Epidermal melanocyte (primary cell): Measurements from ENCODE around the gene NPEPL1.

Experiments used
- DNase-seq: peaks from one replicate; pipeline ENCODE4 v3.0.0; 2011; ENCODE audit warnings: low spot score; ENCODE audit not compliant: insufficient read length

NPEPL1 gene

DNA sequence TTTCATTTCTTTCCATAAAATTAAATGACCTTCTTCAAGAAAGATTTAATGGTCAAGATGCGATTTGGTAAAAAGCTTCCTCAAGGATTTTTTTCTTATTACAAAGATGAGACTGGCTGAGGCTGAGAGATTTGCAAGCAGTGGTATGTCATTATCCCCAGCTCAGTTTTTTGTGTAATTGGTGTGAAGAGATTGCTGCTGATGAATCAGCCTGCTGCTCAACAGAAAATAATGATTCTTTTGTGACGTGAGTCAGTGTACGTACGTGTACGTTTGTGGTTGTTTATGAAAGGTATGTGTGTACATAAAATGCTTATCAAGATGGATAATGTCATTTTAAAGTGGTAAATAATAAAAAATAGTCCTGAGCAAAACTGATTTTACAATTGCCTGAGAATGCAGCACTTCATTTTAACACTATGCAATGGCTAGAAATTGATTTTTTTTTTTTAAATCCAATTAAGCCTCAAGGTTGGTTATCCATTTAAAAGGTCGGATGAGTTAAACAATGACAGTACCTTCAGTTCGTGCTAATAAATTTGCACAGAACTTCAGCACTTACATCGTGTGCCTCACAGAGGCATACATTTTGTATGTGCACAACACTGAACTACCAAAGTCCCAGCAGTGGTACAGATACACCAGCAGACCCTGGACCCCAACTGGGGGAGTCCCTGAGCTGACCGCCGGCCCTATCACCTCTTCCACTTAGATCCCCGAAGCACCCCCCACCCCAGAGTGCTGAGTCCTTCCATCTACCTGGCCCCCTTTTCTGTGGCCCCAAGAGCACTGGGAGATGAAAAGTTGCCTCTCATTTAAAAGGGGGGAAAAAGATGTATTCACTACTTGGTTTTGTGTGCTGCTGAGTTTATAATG is 9.7 kb upstream of the NPEPL1 start:
- no peak for DNase-seq

DNA sequence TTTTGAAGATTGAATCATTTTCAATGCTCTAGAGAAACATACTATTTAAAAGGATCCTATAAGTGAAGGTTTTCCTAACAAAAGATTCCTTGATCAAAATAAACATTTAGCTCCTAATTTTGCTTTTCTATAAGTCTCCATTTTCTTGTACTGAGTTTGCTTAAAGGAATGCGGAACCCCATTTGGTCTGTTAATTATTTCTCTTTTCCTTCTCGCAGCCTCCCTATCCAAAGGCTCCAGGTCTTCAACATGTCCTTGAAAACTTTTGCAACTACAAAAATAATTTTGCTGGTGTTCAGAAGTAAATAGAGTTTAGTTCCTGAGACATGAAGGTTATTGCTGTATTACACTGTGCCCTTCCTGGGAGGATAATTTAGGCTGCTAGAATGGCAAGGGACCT is 8.3 kb upstream of the NPEPL1 start:
- DNase-seq, result no peak

DNA sequence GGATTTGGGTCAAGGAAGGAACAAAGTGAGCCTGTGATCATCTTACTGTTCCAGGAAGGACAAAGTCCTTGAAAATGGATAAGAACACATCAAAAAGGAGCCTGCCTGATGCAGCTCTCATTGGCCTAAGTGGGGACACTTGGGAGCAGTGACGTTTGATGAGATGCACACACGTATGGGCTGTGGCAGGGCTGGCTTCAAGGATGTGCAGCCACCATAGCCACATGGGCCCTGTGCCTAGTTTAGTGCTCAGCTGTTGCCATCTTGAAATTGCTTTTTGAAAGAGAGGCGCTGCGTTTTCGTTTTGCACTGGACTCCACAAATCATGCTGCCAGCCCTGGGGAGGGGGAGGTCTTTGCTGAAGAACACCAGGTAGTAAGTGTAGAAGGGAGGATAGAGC is 6.6 kb upstream of the NPEPL1 start:
- no peak for DNase-seq

DNA sequence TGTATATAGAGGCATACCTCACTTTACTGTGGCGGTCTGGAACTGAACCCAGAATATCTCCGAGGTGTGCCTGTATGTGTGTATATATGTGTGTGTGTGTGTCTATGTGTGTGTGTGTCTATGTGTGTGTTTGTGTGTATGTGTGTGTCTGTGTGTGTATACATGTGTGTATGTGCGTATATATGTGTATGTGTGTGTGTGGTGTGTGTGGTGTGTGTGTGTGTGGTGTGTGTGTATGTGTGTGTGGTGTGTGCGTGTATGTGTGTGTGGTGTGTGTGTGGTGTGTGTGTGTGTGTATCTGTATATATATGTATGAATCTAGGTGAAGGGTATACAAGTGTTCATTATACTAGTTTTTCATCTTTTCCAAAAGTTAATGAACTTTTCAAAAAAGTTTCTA is 4.2 kb upstream of the NPEPL1 start:
- DNase-seq, result no peak

DNA sequence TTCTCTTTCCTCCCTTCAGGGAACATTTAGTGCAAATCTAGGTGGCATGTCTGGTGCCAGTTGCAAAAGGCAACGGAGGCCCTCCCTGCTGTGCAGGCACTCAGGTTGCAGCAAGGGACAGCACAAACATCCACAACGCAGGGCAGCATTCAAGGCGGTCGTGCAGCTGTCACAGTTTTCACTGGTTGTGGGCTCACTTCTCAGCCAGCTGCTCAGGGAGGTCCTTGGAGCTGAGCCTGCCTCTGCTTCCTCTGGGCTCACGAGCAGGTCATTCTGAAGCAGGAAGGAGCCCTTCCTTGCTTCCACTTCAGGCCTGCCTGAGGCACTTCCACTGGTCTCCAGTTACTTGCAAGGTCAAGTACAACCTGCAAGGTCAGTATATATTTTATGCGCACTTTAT is 3.8 kb upstream of the NPEPL1 start:
- no peak for DNase-seq

DNA sequence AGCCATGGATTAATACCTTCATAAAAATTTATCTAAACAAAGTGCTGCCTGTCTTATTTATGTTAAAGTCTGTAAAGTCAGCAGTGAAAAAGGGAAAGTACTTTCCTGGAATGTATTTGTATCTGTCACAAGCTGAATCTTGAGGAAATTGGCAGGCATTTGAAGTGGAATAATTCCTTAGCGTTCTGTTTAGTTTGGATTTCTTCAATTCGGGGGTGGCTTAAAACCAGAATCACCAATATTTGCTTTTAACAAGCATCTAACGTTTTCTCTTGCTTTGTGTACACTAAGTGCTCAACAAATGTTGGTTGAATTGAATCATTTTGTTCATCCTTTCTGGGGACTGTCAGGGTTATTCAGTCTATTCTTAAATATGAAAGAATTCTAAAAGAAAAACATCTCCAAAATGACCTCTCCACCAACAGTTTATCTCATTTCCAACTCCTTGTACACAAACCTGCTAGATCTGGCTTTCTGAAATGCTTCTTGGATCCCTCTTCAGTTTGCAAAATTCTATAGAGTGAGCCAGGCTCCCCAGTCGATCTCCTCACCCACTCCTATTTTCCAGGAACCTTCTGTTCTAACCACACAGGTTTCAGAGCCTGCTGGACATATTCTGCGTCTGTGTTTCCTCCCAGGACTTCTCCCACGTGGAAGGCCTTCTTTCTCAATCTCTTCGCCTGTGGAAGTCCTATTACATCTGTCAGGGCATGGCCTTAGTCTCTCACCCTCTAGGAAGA is 2.0 kb upstream of the NPEPL1 start:
- no peak for DNase-seq

DNA sequence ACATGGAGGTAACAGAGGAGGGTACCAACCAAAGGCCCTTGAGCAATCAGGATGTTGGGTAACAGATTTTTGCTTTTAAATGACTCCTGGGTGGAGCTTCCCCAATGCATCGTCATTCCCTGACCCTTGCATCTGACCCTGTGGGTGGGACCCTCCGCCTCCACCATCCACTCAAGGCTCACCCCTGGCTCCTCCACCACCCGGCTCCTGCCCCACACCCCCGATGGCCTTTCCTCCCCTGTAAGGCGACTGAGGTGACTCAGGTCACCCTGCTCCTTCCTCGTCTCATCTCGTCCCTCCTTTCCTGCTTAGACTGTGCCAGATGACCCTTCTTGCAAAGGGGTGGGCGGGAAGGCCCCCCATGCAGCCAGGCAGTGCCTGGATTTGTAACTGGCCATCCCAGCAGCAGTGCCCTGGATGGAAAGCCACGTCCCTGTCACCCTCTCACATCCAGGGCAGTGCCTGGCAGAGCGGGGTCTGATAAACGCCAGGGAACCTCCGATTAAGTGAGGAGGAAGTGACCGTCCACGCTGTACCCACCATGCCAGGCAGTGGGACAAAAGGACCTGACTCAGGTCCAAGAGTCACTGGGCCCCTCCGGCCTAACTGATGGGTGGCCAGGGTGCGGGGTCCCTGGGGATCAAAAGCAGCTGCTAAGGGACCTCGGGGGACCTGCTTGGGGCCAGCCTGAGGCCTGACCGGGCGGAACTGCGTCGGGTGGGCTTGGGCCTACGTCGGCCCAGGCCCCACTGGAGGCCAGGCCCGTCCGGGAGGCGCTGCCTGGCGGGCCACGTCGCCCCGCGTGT is 624 bp upstream of the NPEPL1 start:
- no peak for DNase-seq

DNA sequence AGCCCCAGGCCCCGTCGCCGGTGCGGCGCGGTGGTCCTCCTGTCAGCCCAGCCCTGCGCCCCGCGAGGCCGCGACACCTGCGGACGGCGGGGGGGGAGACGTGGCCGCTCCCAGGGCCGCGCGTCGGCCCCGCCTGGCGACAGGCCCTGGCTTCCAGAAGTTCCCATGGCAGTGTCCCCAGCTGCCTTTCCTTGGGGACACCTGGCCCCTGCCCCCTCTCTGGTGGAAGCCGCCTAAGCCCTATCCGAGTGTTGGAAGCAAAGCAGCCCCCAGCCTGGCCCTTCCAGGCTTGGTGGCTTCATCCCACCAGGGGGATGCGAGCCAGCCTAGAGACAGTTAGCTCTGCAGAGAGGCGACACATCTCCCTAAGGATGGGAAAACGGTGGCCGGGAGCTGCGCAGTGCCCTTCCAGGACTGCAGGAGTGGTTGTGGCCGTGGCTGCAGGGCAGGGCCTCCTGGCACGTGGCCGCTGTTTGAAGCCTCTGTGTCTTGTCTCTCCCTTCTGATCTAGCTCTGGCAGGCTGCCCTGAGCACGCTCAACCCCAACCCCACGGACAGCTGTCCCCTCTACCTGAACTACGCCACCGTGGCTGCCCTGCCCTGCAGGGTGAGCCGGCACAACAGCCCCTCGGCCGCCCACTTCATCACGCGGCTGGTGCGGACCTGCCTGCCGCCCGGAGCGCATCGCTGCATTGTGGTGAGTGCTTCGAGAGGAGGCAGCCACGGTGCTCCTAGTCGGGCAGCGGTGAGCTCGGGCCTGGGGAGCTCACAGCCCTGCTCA is 816 bp downstream of the NPEPL1 start:
- no peak for DNase-seq

DNA sequence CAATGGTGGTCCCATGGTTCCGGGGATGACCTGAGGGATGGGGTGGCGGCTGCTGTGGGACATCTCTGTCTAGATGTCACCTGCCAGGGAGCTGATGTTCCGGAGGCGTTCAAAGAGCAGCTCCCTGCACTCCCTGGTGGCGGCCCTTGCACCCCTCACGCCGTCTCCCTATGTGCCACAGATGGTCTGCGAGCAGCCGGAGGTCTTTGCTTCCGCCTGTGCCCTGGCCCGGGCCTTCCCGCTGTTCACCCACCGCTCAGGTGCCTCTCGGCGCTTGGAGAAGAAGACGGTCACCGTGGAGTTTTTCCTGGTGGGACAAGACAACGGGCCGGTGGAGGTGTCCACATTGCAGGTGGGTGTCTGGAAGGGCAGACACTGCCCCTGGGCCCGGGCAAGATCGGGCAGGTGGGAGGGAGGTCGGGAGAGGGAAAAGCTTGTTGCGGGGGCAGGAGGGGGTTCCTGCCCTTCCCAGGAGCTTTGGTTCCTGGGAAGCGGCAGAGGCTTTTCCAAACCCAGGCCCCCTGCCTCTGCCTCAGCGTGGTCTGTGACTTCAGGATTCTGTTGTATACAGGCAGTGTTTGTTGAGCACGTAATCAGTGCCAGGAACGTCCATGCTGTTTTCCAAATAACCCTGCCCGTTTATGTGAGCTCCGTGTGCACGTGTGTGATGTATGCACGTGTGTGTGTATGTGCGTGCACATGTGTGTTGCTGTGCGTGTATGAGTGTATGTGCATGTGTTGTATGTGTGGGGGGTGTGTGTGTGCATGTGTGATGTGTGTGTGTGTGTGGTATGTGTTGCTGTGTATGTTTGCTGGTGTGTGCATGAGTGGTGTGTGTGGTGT is 1.9 kb downstream of the NPEPL1 start:
- DNase-seq, result no peak

DNA sequence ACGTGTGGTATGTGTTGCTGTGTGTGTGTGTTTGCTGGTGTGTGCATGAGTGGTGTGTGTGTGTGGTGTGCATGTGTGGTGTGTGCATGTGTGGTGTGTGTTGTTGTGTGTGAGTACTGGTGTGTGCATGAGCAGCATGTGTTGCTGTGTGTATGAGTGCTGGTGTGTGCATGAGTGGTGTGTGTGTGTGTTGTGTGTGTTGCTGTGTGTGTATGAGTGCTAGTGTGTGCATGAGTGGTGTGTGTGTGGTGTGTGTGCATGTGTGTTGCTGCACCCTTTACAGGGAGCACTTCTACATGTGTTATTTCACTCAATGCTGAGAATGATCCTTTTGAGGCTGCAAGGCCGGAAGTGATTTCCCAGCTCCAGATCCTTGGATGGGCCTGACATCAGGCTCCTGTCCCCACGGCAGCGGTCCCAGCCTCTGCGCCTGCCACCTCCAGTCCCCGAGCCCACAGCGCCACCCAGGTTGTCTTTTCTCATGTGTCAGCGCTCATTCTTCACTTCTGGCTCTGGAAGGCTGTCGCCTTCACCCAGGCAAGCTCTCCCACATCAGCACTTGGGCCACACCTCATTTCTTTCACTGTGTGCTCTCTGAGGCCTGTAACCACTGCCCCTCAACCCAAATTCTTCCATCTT is 2.6 kb downstream of the NPEPL1 start:
- DNase-seq, result no peak

DNA sequence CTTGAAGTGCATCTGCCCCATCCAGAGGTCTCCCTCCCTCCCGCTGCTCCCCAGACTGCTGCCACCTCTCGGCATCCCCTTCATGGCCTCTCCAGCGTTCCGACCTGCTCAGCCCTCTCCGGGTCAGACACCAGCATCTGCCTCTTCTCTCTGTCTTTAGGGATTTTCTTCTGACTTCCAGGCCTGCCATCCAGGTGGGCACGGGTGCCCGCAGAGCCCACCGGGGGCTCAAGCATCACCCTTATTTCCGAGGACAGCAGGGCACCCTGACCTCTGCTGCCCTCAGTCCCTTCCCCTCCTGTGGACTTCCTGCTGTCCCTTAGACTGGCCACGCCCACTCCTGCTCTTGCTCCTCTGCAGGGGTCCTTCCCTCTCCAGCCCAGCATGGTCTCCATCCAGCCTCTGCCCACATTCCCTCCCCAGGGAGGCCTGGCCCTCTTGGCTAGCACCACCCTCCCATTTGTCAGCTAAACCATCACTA is 3.3 kb downstream of the NPEPL1 start:
- no peak for DNase-seq

DNA sequence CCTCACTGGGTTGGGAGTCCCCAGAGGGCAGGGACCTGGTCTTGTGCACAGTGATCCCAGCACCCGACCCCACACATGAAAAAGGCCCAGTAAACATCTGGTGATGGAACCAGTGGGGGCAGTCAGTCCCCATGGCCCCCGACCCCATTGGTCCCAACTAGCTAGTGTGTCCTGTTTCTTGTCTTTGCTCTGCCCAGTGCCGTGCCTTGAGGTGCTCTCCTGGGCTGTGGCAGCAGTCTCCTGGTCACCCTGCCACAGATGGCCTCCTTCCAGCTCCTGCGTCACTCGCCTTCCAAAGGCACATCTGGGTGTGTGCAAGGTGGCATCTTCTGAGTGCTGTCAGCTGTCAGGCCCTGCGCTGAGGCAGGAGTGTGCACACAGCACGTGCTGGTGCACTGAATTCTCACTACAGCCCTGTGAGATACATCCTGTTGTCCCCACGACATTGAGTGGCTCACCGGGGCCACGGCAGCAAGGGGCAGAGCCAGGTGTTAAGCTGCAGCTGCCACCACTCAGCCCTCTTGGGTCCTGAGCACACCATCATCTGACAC is 3.9 kb downstream of the NPEPL1 start:
- no peak for DNase-seq

DNA sequence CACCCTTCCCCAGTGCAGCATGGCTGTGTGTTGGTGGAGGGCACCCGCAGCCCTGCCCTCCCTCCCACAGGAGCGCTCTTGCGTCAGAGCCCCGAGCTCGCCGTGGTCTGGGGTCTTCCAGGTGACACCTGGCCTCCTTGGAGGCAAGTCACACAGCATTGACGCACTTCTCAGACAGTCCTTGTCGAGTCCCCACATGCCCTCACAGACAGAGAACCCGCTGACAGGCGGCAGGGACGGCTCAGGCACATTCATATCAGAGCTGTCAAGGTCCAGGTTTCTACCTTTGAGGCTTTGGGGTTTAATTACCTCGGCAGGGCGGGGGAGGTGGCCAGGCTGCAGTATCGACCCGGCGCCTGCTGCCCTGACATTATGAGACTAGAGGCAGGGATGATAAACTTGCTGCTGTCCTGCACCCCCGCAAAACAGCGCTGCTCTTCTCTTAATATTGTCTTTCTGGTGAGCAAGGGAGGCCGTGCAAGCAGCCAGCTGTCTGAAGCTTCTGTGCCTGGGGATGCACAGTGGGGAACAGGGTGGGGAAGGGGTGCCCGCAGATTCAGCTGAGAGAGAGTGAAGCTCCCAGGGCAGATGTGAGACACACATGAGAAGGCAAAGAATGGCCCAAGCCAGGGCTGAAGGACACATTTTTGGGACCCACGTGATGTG is 4.7 kb downstream of the NPEPL1 start:
- no peak for DNase-seq

DNA sequence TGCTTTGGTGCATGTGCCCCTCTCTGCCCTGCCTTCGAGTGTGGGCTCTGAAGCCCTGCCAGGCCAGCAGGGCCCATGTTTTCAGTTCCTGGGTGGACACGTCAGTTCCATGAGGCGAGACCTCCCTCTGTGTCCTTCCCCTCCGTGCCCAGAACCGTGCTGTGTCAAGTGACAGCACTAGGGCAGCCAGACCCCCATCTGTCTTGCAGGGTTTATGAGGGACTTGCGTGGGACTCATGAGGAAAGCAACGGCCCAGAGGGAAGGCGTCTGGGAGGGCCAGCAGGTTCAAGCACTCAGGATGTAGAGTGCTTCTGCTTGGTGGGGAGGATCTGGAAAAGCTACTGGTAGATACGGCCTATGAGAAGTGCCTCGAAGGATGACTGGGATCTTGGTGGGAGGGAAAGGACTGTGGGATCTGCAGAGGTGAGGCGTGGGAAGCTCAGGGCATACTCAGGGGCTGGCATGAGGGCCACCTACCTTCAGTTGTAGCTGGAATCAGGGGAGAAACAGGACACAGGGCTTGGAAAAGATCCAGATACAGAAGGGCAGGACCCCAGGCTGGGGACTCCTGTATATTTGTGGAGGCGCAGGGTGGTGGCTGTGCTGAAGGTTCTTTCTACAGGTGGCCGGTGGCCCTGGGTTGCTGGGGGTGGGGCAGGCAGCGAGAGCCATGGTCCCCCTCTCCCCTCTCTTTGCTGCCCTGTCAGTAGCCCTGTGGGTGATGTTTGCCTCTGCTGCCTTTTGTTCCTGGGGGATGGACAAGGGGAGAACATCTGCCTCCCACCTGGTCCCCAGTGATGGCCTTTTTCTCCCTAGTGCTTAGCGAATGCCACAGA is 5.5 kb downstream of the NPEPL1 start:
- DNase-seq, result no peak

DNA sequence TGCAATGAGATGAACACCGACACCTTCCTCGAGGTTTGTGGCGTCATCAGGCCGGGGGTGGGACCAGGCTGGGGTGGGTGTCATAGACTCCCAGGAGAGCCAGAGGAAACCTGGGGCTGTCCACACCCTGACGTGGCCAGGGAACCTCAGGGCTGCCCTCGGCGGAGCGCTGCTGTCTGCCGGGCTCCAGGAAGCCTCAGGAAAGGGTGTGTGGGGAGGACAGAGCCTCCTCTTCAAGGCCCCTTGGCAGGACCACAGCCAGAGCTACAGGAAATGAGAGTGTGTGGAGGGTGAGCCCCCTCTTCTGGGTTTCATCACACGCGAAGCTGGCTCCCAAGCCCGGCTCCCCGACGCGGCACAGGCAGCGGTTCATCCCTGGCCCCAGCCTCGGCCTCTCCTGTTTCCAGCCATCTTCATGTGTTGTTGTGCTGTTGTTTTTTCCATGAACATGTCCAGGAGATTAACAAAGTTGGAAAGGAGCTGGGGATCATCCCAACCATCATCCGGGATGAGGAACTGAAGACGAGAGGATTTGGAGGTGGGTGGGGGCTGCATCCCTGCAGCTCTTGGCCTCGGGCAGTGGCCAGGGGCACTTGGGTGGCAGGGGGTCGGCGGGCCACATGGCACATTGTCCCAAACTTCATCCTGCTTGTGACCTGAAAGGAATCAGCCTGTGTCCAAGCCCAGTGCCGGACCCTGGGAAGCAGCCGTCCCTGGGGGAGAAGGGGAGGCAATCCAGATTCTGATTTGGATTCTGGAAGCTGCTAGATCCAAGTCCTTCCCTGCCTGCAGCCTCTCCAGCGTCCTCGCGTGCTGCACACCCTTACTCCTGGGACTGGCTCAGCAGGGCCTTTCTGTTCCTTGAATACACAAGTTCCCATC is 6.4 kb downstream of the NPEPL1 start:
- DNase-seq, result no peak

DNA sequence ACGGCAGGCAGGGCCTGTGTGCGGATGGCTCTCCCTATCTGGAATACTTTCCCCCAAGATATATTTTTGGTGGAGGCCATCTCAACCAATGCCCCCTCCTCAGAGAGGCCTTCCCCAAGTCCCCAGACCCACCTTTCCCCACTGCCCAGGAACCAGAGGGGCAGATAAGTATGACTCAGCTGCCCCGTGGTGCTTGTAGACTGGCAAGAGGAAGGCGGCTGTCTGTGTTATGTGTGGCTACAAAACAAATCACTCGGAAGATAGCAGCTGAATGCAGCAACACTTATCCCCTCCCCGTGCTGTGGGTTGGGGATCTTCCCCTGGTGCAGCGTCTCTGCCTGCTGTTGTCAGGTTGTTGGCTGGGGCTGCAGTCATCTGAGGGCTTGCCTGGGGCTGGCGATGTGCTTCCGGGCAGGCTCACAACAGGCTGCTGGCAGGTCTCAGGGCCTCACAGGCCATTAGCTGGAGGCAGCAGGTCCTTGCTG is 7.1 kb downstream of the NPEPL1 start:
- no peak for DNase-seq
